ENCODE results near the gene MYLK2.

Gene MYLK2

DNA sequence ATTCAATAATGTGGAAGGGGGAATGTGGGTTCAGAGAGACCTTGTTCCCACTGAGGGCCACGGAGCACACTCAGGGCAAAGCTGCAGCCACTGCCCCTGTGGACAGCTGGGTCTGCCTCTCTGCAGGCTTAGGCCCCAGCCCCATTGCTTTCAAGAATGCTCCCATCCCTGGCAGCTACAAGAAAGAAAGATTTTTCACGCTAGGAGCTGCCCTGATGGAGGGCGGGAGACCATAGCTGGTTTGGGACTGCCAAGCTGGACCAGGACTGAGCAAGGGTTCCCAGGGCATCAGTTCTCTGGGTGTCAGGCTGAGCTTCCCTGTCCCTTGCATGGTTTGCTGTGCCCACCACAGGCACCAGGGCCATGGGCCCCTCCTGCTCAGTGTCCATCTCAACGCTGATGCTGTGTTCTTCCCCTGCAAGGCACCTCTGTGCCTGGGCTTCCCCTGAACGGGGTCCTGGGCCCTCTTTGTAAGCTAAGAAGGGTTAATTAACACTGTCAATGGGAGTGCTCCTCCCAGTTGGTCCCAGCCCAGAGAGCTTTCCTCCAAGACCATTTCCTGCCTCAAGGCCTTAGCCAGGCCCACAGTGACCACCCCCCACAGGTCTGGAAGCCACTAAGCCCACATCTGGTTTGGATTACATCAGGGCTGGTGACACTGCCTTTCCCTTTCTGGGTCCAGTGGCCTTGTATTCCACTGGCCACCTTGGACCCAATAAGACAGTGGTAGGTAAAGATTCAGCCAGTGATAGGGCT is 17.9 kb downstream of the MYLK2 start:
- DNase-seq, result no peak

- DNase-seq, result no peak
Observed at GRCh38 chr20:31837896-31838397, 18.8 kb downstream of the MYLK2 start.

- DNase-seq, result no peak
Observed at GRCh38 chr20:31838646-31839292, 19.6 kb downstream of the MYLK2 start.

- no peak for DNase-seq
Observed at GRCh38 chr20:31839782-31840487, 20.8 kb downstream of the MYLK2 start.

DNA sequence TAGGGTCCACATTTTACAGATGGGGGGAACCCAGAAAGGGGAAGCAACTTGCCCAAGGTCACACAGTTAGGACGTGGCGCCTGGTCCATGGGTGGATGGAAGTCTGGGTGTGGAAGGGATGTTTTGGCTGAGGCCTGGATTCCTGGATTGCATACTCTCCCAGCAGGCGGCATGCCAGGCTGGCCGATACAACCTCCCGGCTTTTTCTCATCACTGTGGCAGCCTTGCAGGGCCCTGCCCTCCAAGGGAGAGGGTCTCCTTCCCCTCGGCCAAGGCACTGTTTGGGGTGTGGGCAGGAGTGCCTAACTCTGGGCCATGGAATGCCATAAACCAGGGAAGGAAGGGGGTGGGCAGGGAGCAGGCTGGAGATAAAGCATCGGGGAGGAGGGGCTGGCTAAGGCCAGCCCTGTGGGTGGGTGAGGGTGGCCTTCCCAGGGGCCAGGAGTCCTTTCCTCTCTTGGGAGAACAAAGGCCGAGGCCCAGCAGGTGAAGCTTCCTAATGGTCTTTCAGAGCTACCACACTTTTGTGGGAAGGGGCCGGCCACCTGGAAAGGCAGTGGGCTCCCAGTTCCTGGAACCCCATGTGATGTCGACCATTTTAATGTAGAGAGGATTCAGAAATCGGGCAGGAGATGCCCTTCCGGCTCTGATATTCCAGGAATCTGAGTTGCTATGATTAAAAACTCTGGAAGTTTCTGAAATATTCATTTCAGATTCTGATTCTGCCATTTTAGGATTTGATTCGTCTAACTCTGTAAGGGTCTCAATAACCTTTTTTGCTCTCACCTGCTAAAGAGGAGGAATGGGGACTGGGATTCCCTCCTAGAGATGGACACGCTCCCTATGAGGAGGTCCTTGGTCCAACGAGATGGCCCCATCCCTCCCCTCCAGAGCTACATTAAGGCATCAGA is 22.0 kb downstream of the MYLK2 start:
- no peak for DNase-seq

DNA sequence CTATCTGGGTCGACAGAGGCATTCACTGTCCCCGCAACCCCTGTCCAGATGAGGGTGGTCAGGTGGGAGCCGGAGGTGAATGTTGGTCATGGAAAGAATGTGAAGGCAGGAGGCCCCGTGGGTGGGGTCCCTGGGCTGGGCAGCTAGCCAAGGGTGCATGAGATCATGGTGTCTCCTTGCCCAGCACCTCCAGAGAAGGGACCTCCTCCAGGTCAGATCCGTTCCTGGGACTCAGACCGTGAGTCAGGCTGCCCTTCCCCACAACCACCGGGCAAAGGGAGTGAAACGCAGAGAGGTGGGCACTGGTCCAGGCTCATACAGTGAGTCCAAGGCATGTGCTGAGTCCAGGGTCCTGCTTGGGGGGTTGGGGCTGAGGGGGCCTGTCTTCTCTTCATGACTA is 22.8 kb downstream of the MYLK2 start:
- no peak for DNase-seq

DNA sequence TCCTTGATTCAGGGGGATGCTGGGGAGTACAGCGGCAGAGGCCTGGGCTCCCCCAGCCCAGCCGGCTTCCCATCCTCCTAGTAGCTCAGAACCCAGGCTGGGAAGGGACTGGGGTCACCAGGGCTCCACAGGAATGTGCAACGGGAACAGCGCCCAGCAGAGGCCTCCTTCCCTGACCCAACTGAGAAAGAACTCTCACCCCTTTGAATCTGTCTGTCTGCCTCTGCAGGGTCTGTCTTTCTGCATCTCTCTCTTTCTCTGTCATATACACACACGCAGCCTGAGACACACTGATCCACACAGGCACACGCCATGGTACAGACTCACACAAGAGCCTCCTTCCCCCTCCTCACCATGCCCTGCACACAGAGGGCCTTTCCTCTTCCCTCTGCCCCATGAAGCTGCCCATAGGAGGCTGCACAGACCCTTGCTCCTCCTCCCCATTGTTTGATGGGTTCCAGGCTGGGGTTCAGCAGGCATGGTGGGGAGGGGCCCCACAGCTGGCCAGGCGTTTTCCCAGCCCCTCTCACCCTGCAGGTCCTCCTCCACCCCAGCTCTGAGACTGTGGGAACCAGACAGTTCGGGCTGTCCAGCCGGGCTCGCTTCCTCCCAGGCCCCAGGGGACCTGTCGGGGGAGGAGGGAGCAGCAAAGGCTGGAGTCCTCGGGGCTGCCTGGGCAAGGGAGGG is 23.5 kb downstream of the MYLK2 start:
- no peak for DNase-seq

- DNase-seq, result no peak
Observed at GRCh38 chr20:31843288-31843687, 24.1 kb downstream of the MYLK2 start.

DNA sequence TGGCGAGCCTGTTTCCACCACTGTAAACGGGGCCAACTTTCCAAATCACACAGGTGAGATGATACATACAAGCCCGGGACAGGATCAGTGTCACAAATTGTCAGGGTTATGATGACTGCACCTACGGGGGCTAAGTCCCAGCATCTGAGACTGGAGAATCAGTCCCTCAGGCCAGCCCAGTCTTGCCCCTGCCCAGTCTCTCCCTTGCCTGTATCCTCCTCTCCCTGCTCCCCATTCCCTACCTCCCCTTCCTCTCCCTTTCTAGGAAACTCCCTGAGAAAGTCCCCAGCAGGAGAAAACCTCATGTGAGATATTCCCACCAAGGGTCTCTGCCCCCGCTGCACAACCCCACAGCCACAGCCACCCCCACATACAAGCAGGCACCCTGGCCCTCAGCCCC is 24.7 kb downstream of the MYLK2 start:
- DNase-seq, result no peak

GRCh38 chr20:31844737-31845299 is 25.7 kb downstream of the MYLK2 start:
- DNase-seq, result no peak

GRCh38 chr20:31845300-31845863 is 26.2 kb downstream of the MYLK2 start, which contains the start of gene FOXS1:
TSS of gene FOXS1 (minus strand) at chr20:31845604. CDS start at chr20:31845542, 62 bp downstream.
- DNase-seq, result no peak

DNA sequence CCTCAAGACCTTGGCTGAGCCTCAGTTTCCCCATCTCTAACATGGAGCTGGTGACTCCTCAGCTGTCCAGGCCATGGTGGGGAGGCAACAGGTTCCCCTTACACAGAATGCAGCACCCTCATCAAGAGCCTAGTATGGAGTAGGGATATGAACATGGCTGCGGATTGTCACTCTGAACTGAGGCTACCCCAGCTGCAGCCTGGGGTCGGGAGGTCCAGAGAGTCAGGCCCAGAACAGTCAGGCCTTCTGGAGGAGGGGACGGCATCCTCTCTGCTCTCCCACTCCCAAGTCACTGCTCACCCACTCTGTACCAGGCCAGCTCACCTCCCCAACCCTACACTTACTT is 27.6 kb downstream of the MYLK2 start:
- DNase-seq, result no peak

DNA sequence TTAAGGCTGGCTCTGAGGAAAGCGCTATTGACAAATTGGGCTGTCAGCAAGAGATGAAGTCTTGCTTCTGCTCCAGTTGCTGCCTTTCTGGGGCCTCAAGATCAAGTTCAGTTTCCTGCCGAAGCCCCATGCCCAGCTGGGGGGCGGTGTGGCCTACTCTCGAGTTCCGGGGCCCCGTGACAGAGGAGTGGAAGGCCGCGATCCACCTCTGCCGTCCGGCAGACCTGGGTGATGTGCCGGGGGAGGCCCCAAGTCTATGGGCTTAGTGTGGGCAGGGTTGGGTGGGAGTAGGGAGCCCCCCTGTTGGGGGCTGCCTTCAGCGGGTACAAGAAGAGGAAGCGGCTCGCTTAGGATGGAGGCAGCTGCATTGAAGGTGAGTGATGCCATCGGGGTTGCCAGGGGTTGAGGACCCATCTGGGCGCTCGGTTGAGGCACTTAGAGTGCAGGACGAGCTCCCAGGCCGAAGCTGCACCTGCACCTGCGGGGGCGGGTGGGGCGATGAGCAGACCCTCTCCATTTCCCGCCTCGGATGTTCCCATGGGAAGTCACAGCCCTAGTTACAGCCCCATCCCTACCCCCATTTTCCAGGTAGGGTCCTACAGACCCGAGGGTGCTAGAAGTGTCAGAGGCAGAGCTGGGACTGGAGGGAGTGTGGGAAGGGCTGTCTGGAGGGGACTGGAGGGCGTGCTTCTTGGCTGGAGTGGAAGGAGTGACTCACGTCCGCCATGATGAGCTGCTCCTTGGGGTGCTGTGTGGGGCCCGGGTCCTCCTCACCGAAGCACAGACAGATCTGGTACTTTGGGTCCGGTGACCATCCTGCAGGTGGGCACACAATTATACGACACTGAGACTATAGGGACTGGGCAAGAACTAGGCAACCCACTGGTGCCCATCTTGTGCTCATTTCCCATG is 29.2 kb downstream of the MYLK2 start:
- no peak for DNase-seq

DNA sequence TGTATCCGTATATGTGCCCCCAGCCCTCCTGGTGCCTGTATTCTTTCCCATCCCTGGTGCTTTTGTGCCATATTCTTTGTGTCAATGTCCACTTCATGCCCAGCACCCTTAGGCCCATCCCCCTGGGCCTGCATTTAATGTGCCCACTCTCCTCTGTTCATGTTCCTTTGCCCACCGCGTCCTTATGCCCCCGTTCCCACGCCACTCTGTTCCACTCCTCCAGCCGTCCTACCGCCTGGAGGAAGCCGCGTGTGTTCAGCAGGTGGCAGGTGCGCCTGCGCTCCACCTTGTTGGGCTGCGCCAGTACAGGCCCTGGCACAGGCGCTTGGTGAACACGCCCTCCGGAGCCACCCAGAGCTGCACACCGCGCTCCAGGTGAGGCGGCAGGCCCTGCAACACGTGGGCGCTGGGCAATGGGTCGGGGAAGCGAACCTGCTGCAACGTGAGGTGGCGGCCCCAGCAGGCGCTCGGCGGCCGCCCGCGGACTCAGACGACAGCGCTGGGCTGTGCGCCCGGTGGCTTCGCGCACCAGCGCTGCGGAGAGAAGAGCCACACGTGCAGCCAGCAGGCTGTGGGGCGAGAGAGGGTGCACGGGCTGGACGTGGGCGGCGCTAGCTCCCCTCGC is 30.3 kb downstream of the MYLK2 start:
- peak; percentile 30 to 68 for DNase-seq

GRCh38 chr20:31851240-31851955 is 32.2 kb downstream of the MYLK2 start:
- no peak for DNase-seq

GRCh38 chr20:31853481-31853880 is 34.3 kb downstream of the MYLK2 start:
- no peak for DNase-seq

DNA sequence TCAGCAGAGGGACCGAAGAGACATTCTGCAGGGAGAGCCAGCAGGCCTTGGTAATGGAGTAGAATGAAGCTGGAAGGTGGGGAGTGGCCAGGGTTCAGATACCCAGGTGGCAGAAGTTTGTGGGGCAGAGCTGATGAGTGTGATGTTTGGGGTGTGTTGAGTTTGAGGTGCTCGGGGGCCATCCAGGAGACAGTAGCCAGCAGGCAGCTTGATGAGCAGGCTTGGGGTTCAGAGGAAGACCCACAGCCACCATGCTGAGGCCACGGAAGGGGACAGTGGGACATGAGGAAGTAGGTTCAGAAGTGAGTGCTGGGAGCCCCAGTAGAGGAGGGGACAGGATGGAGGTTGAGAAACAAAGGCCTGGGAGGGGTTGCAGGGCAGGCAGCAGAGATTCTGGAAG is 37.4 kb downstream of the MYLK2 start:
- no peak for DNase-seq

DNA sequence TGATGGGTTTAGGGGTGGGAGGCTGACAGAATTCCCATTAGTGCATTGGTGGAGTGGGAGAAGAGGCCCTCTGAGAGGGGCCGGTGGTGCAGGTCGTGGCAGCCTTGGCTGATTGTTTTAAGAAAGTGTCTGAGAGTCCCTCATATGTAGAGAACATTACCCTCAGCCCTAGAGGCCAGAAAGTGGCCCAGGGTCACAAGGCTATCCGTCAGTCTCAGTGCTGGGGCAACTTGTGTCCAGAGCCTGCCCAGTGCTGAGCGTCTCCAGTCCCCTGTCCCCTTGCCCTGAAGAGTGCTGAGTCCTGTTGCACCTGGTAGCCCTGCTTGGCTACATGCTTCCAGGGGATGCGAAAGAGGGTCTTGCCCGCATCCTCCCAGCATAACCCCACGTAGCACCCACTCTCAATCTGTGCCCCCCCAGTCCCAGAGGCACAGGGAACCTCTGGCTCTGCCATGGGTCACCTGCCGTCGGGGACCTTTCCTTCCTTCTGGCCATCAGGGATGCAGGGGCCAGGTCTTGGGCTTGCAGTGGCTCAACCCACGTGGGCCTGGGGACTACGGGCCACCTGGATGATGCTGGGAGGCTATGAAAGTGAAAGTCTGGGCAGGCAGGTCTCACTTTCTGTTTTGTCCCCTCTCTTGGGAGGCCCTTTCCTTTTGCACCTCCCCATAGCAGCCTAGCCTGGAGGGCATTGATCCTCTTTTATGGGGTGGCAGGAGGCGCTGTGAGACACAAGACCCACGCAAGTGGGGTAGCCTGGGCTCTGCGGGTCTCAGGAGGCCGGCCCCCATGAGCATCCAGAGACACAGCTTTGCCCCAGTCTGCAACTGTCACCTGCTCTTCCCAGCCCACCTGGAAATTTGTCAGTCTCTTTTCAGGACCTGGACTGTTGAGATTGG is 39.0 kb downstream of the MYLK2 start:
- no peak for DNase-seq
